K562 (cell line): ENCODE measurements around the gene RANGAP1. TPM values are rescaled to one million over a fixed set of nuclear protein-coding genes. Genes with fewer than 3 reads are reported as not detected.
A peak's percentile ranks its signal among the peaks of the same experiment; 100 is the strongest.

Experiments
- BACH1 ChIP-seq: fragments of 200-800 bp; sonication (Bioruptor generic); IDR thresholded peaks from 2 replicates; pipeline ENCODE4 v1.6.1; 2016; ENCODE audit warnings: missing genetic modification characterization, missing compliant biosample characterization
- GTF2B ChIP-seq: IDR thresholded peaks from 2 replicates; pipeline ENCODE4 v1.6.1; 2011; ENCODE audit not compliant: insufficient read length; ENCODE audit errors: extremely low read depth
- HCFC1 ChIP-seq: IDR thresholded peaks from 2 replicates; pipeline ENCODE4 v1.6.1; 2012; ENCODE audit warnings: low read depth, low read length, improper control_type of control experiment
- HMGXB4 ChIP-seq: sonication (generic); formaldehyde crosslinking; IDR thresholded peaks from 2 replicates; pipeline ENCODE4 v1.8.1; 2023; ENCODE audit warnings: mild to moderate bottlenecking, missing genetic modification reagents
- MBD1 ChIP-seq: fragments of 250-450 bp; sonication (Bioruptor Pico); IDR thresholded peaks from 2 replicates; pipeline ENCODE4 v1.8.0; 2022; ENCODE audit warnings: inconsistent platforms
- MTA3 ChIP-seq: fragments of 450-650 bp; formaldehyde crosslinking; IDR thresholded peaks from 2 replicates; pipeline ENCODE4 v1.6.1; 2017; ENCODE audit warnings: mild to moderate bottlenecking, borderline replicate concordance
- PTRF ChIP-seq: fragments of 450-650 bp; IDR thresholded peaks from 2 replicates; pipeline ENCODE4 v1.6.1; 2016; ENCODE audit warnings: mild to moderate bottlenecking, missing genetic modification characterization, missing compliant biosample characterization
- RAD21 ChIP-seq, 2 experiments: fragments of 250-450 bp in 1 of 2; fragments of 450-650 bp in 1 of 2; sonication (Bioruptor Pico) in 1 of 2; formaldehyde crosslinking in 1 of 2; IDR thresholded peaks in 1 of 2; conservative IDR thresholded peaks in 1 of 2; 2 replicates each; pipeline versions ENCODE4 v1.4.0 to v1.8.0; 2020 to 2022; ENCODE audit warnings: mild to moderate bottlenecking in 2 of 2, moderate library complexity in 1 of 2
- RBFOX2 ChIP-seq: fragments of 200-400 bp; formaldehyde crosslinking; IDR thresholded peaks from 2 replicates; pipeline ENCODE4 v1.6.1; 2017; ENCODE audit warnings: low read depth, mild to moderate bottlenecking, low read length, moderate library complexity
- SOX6 ChIP-seq: fragments of 450-650 bp; IDR thresholded peaks from 2 replicates; pipeline ENCODE4 v1.6.1; 2014; ENCODE audit warnings: mild to moderate bottlenecking
- SRSF9 ChIP-seq: fragments of 200-400 bp; formaldehyde crosslinking; IDR thresholded peaks from 2 replicates; pipeline ENCODE4 v1.6.1; 2017; ENCODE audit warnings: low read depth, low read length, borderline replicate concordance
- THAP7 ChIP-seq: fragments of 250-450 bp; sonication (Bioruptor Pico); IDR thresholded peaks from 2 replicates; pipeline ENCODE4 v1.5.0; 2021
- TRIM24 ChIP-seq, 2 experiments: fragments of 450-650 bp; IDR thresholded peaks; 2 replicates each; pipeline ENCODE4 v1.6.1; 2016
- ZNF318 ChIP-seq, 2 experiments: fragments of 450-650 bp; IDR thresholded peaks; 2 replicates each; pipeline ENCODE4 v1.6.1; 2016; ENCODE audit warnings: mild to moderate bottlenecking in 2 of 2, borderline replicate concordance in 1 of 2, low read depth in 1 of 2, moderate library complexity in 1 of 2
- polyA plus RNA-seq, 8 experiments: library from polyadenylated mRNA; depleted of rRNA in 4 of 8; stranded (reverse) in 5 of 8; unstranded in 3 of 8; fragments of >200 nt; fragmentation: Nextera tagmentation in 2 of 8; fragmentation: Illumina TruSeq in 1 of 8; extraction: Ambion mirVana in 2 of 8; extraction: Trizol in 1 of 8; gene quantifications; 2 replicates each; pipeline versions ENCODE4 v1.2.1 to v1.2.3, GENCODE V29; 2011 to 2014; ENCODE audit warnings: inconsistent platforms in 1 of 8, missing spikeins in 1 of 8
- total RNA-seq, 7 experiments: library from RNA; depleted of rRNA in 6 of 7; stranded (reverse); fragments of >200 nt in 6 of 7; fragmentation: Illumina TruSeq in 2 of 7; extraction: Trizol in 2 of 7; gene quantifications; 2 replicates each; pipeline versions ENCODE4 v1.2.1 to v1.2.3, GENCODE V29; 2011 to 2021; ENCODE audit warnings: low replicate concordance in 1 of 7

Gene RANGAP1
- total and polyA plus RNA-seq, 9 of the 15 experiments (the other 6 are each of a cell fraction or from before 2014, with no cell fraction given) = 2.1 to 104 (median 50.6) TPM

GRCh38 chr22:41217553-41218157 lies 68.3 kb downstream of the RANGAP1 start (continued):
- TF ChIP-seq ZNF318 (IDR thresholded peaks at IDR 0.05; ENCODE audit: borderline replicate concordance in 1 of 2, low read depth in 1 of 2) = 0 out of 4 replicates have a peak, but pooled peaks of 1 of the 2 experiments have one; percentile 33
- TF ChIP-seq PTRF = no peak
- 0 out of 2 replicates have a peak, but pooled peaks have one; percentile 31 for TF ChIP-seq BACH1 (tag)
- TF ChIP-seq THAP7 (CRISPR knock-in tag) = no peak
- peak in 1 of 2 experiments; percentile 9; a peak in 1 of 4 replicates for TF ChIP-seq RAD21 (CRISPR knock-in tag; conservative IDR thresholded peaks at IDR 0.05 in 1 of 2, IDR thresholded peaks at IDR 0.05 in 1 of 2)
- TF ChIP-seq MBD1 (CRISPR knock-in tag) = peak; percentile 41; the same call in 1 of the 2 replicates
- peak; percentile 75 to 86; a peak in 2 of 4 replicates for TF ChIP-seq TRIM24 (IDR thresholded peaks at IDR 0.05)
- peak; percentile 38; the same call in 1 of the 2 replicates for TF ChIP-seq SOX6
- TF ChIP-seq HCFC1 = no peak
- TF ChIP-seq MTA3 = no peak
- no peak for TF ChIP-seq GTF2B
- no peak for TF ChIP-seq SRSF9
- TF ChIP-seq RBFOX2 = peak; percentile 60
- no peak for TF ChIP-seq HMGXB4 (CRISPR knock-in tag)
